LNCAP (cell line): Measurements from ENCODE around the gene RRP36.

ENCODE experiments used
- TF ChIP-seq, protein P1 (sequence below): fragments of 450-650 bp; IDR thresholded peaks from 2 replicates; pipeline ENCODE4 v1.5.1; 2017; ENCODE audit warnings: mild to moderate bottlenecking

The RRP36 gene

DNA sequence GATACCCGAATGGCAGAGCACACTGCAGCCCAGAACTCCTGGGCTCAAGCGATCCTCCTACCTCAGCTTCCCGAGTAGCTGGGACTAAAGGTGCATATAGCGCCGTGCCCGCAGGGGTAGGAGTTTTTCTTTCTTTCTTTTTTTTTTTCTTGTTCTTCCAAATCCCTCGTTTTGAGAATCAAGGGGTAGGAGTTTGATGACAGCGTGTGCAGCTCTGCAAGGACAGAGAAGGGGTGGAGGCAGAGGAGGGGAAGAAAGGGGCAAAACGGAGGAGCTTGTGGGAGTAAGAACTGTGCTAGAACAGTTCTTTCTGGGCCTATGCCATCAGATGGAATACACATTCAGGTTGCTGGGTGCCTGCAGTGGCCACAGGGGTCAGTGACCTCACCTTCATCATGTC is 15.3 kb downstream of the RRP36 start:
- TF ChIP-seq, protein P1, sequence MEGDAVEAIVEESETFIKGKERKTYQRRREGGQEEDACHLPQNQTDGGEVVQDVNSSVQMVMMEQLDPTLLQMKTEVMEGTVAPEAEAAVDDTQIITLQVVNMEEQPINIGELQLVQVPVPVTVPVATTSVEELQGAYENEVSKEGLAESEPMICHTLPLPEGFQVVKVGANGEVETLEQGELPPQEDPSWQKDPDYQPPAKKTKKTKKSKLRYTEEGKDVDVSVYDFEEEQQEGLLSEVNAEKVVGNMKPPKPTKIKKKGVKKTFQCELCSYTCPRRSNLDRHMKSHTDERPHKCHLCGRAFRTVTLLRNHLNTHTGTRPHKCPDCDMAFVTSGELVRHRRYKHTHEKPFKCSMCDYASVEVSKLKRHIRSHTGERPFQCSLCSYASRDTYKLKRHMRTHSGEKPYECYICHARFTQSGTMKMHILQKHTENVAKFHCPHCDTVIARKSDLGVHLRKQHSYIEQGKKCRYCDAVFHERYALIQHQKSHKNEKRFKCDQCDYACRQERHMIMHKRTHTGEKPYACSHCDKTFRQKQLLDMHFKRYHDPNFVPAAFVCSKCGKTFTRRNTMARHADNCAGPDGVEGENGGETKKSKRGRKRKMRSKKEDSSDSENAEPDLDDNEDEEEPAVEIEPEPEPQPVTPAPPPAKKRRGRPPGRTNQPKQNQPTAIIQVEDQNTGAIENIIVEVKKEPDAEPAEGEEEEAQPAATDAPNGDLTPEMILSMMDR, result no peak

- TF ChIP-seq, protein P1, result no peak
Observed at GRCh38 chr6:43037197-43037596, 15.8 kb downstream of the RRP36 start.

- TF ChIP-seq, protein P1, result no peak
Observed at GRCh38 chr6:43037706-43038105, 16.3 kb downstream of the RRP36 start.

- TF ChIP-seq, protein P1, result no peak
Observed at GRCh38 chr6:43038727-43039126, 17.3 kb downstream of the RRP36 start.

GRCh38 chr6:43040542-43041257 is 19.3 kb downstream of the RRP36 start:
- TF ChIP-seq, protein P1, result no peak

DNA sequence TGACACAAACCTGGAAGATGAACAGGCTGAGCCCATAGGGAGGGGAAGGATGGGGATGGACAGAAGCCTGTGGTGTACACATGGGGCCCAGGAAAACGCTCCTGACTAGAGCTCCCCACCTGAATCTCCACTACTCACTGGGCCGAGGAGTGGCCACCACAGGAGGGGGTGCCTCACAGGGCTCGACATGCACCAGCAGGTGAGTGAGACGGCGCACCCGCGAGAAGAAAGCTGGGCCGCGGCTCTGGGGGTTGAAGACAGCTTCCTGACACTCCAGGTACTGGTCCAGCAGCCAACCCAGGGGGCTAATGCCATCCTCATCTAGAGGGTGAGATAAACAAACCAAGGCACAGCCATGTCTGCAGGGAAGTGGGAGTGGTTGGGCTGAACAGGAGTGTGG is 21.9 kb downstream of the RRP36 start:
- TF ChIP-seq, protein P1, result no peak

DNA sequence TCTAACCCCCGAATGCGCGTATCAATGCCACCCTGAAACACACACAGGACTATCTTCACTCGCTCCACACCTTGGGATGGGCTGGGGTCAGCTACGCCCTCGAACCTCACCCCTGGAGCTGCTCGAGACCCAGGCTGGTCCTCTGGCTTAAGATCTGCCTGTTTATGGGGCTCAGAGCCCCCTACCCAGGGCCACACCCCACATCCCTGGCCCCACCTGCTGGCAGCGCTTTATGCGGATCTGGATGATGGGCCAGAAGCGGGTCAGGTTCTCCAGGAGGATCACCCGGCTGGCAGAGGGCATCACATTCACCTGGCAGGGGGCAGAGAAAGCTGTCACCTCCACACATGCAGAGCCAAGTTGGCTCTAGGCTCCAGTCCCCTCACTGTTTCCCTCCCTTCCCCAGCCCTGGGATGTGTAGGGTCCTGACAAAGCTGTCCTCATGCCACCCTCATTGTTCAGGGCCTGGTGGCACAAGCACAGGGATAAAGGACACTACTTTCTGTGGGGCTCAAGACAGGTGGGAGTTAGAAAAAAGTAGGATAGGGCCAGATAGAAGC is 24.0 kb downstream of the RRP36 start:
- TF ChIP-seq, protein P1, result no peak
